Measurements from ENCODE around the gene SEMA3B.
"Not testable (repeated sequence)": the region's sequence is repeated elsewhere in the genome, so short reads cannot be mapped to it uniquely, and the experiment has no call there.

The SEMA3B gene

DNA sequence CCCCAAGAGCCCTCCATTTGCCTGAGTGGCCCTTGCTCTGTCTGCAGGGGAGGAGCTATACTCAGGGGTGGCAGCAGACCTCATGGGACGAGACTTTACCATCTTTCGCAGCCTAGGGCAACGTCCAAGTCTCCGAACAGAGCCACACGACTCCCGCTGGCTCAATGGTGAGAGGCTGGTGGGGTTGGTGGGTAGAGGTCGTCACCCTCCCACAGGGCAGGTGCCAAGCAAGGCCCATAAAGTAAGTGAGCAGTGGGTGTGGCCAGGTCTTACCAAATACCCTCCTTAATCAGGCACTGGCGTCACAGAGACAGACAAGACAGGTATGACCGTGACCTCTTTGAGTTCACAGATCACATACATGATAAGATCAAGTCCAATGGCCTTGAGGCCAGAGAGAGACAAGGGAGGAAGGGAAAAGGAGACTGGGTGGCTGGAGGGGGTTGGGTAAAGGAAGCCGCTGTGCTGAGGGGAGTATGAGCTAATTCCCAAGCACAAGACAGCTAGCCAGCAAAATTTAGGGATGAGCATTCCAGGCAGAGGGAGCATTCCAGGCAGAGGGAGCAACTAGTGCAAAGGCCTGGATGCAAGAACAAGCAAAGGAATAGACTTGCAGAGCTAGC is 2.5 kb downstream of the SEMA3B start:
- no peak for DNase-seq (ENCODE audit: low read depth)
- no peak overlapping the region for H3K4me3 ChIP-seq (ENCODE audit: low read depth, low read length)
- TF ChIP-seq, protein P1, sequence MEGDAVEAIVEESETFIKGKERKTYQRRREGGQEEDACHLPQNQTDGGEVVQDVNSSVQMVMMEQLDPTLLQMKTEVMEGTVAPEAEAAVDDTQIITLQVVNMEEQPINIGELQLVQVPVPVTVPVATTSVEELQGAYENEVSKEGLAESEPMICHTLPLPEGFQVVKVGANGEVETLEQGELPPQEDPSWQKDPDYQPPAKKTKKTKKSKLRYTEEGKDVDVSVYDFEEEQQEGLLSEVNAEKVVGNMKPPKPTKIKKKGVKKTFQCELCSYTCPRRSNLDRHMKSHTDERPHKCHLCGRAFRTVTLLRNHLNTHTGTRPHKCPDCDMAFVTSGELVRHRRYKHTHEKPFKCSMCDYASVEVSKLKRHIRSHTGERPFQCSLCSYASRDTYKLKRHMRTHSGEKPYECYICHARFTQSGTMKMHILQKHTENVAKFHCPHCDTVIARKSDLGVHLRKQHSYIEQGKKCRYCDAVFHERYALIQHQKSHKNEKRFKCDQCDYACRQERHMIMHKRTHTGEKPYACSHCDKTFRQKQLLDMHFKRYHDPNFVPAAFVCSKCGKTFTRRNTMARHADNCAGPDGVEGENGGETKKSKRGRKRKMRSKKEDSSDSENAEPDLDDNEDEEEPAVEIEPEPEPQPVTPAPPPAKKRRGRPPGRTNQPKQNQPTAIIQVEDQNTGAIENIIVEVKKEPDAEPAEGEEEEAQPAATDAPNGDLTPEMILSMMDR (conservative IDR thresholded peaks at IDR 0.05; ENCODE audit: low read depth, low read length): no peak

DNA sequence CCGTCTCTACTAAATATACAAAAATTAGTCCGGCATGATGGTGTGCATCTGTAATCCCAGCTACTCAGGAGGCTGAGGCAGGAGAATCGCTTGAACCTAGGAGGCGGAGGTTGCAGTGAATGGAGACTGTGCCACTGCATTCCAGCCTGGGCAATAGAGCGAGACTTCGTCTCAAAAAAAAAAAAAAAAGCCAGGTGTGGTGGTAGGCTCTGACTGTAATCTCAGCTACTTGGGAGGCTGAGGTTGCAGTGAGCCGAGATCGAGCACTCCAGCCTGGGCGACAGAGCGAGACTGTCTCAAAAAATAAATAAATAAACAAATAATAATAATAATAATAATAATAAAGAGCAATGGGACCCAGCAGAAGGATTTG is 3.6 kb downstream of the SEMA3B start:
- not testable (repeated sequence) for H3K4me3 ChIP-seq (ENCODE audit: low read depth, low read length); DNase-seq (ENCODE audit: low read depth)

DNA sequence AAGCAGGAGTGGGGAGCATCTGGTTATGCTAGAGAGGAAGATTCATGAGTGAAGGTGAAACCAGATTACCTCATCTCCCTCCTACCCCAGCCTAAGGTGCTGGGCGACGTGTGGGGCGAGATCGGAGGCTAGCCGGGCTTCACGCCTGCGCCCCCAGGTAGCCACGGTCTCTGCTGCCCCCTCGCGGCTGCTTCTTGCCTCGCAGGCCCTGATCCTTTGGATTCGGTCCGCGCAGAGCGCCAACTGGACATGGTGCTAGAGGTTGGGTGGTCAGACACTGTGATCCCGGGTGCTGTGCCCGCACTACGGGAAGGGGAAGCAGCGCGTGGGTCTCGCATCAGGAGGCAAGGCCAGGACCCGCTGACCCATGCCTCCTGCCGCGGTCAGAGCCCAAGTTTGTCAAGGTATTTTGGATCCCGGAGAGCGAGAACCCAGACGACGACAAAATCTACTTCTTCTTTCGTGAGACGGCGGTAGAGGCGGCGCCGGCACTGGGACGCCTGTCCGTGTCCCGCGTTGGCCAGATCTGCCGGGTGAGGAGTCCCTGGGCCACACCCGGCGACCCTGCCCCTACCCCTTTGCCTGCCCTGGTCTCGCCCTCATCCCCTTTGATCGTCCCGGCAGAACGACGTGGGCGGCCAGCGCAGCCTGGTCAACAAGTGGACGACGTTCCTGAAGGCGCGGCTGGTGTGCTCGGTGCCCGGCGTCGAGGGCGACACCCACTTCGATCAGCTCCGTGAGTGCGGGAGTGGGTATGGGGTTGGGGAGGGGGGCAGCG is 4.2 kb downstream of the SEMA3B start:
- TF ChIP-seq, protein P1 (conservative IDR thresholded peaks at IDR 0.05; ENCODE audit: low read depth, low read length): peak; percentile 95
- H3K4me3 ChIP-seq (ENCODE audit: low read depth, low read length): peak overlapping the region; percentile 38
- DNase-seq (ENCODE audit: low read depth): peak; percentile 72

DNA sequence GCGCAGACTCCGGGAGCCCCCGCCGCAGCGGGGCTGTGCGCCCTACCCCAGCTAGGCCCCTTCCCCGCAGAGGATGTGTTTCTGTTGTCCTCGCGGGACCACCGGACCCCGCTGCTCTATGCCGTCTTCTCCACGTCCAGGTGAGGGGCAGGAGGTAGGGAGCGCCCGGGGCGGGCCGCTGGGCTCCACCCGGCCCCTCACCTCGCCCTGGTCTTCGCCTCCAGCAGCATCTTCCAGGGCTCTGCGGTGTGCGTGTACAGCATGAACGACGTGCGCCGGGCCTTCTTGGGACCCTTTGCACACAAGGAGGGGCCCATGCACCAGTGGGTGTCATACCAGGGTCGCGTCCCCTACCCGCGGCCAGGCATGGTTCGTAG is 4.7 kb downstream of the SEMA3B start:
- no peak for DNase-seq (ENCODE audit: low read depth)
- no peak overlapping the region for H3K4me3 ChIP-seq (ENCODE audit: low read depth, low read length)
- TF ChIP-seq, protein P1 (conservative IDR thresholded peaks at IDR 0.05; ENCODE audit: low read depth, low read length): no peak

DNA sequence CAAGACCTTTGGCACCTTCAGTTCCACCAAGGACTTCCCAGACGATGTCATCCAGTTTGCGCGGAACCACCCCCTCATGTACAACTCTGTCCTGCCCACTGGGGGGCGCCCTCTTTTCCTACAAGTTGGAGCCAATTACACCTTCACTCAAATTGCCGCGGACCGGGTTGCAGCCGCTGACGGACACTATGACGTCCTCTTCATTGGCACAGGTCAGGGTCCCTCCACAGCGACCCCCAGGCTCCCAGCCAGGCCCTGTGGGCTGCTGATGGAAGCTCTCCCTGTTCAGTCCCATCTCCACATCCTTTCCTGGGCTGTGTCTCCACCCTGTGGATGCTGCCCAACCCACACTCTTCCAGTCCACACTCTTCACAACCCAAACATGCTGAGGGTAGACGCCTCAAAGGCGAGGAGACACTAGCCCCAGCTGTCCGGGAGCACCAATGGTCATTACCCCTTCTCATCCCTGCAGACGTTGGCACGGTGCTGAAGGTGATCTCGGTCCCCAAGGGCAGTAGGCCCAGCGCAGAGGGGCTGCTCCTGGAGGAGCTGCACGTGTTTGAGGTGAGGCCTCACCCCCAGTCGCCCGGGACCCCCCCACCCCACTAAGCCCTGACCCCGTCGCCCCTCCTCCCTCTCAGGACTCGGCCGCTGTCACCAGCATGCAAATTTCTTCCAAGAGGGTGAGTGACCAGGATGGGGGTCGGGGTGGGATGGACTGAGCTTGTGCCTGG is 5.6 kb downstream of the SEMA3B start:
- DNase-seq (ENCODE audit: low read depth): peak; percentile 60
- TF ChIP-seq, protein P1 (conservative IDR thresholded peaks at IDR 0.05; ENCODE audit: low read depth, low read length): peak; percentile 72

DNA sequence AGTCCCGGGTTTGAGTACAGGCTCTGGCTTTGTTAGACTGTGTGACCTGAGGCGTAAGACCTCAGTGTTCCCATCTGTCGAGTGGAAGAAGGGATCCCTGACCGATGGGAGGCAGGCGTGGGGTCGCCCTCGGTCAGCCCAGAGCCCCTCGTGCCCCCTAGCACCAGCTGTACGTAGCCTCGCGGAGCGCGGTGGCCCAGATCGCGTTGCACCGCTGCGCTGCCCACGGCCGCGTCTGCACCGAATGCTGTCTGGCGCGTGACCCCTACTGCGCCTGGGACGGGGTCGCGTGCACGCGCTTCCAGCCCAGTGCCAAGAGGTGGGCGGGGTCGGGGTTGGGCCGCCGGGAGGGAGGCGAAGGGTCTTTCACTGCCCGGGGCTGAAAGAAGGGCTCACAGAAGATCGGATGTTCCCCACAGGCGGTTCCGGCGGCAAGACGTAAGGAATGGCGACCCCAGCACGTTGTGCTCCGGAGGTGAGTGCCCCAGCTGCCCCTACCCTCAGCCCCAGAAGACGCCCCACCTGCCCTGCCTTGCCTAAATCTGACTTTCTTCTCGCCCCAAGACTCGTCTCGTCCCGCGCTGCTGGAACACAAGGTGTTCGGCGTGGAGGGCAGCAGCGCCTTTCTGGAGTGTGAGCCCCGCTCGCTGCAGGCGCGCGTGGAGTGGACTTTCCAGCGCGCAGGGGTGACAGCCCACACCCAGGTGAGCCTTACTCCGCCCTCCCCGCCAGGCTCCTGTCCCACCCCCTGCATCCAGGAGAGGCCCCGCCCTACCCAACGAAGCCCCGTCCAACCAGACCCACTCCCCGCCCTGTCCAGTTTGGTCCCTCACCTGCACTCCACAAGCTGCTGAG is 6.4 kb downstream of the SEMA3B start:
- no peak overlapping the region for H3K4me3 ChIP-seq (ENCODE audit: low read depth, low read length)
- TF ChIP-seq, protein P1 (conservative IDR thresholded peaks at IDR 0.05; ENCODE audit: low read depth, low read length): no peak
- no peak for DNase-seq (ENCODE audit: low read depth)

More for the DNA sequence above, 5.6 kb downstream of the SEMA3B start:
- H3K4me3 ChIP-seq (ENCODE audit: low read depth, low read length): no peak overlapping the region
